Fibroblast of mammary gland (primary cell): Measurements from ENCODE around the gene RBM20.

Source experiments
- DNase-seq: peaks from one replicate; pipeline ENCODE4 v3.0.0-alpha.2; 2010; ENCODE audit warnings: low read depth
- H3K4me3 ChIP-seq: 2 replicates; pipeline ENCODE4 v1.5.1; 2011; ENCODE audit warnings: low read depth, mild to moderate bottlenecking, low read length, moderate library complexity; ENCODE audit not compliant: control insufficient read depth
- TF ChIP-seq, protein P1 (sequence below): conservative IDR thresholded peaks from 2 replicates; pipeline ENCODE4 v1.5.1; 2011; ENCODE audit warnings: low read depth, low read length, inconsistent platforms; ENCODE audit not compliant: control insufficient read depth, insufficient read depth

RBM20 gene

DNA sequence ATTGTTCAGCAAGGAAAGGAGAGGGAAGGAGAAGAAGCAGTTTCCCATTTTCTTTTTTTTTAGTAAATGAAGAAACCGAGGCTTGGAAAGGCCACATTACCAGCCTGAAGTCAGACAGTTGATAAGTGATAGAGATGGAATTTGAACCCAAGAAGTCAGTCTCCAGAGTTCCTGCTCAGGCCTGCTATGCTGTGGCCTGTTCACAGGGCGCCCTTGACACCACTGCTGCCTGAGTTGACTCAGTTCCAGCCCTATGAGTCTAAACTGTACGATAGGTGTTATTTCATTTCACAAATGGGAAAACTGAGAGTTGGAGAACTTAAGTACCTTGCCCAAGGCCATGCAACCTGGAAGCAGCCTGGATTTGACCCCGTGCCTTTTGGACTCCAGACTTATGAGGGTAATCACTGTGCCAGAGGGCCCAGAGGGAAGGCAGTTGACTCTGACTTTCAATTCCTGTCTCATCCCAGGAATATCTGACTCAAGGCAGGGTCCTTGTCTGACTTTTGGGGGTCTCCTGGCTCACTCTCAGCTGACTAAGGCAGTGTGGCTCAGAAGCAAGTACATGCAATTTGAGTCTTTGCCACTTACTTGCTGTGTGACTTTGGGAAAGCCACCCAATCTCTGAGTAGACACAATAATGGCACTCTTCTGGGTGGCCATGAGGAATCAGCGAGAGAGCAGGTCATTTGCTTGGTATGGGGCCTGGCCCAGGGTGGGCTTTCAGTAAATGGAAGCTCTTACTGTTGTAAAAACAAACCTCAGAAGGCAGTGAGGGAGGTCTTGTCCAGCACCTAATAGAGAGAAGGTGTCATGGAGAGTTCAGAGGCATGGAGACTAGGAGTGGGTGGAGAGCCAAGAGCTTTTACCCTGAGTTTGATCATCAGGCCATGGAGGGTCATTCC is 17.9 kb upstream of the RBM20 start:
- no peak for DNase-seq
- TF ChIP-seq, protein P1, sequence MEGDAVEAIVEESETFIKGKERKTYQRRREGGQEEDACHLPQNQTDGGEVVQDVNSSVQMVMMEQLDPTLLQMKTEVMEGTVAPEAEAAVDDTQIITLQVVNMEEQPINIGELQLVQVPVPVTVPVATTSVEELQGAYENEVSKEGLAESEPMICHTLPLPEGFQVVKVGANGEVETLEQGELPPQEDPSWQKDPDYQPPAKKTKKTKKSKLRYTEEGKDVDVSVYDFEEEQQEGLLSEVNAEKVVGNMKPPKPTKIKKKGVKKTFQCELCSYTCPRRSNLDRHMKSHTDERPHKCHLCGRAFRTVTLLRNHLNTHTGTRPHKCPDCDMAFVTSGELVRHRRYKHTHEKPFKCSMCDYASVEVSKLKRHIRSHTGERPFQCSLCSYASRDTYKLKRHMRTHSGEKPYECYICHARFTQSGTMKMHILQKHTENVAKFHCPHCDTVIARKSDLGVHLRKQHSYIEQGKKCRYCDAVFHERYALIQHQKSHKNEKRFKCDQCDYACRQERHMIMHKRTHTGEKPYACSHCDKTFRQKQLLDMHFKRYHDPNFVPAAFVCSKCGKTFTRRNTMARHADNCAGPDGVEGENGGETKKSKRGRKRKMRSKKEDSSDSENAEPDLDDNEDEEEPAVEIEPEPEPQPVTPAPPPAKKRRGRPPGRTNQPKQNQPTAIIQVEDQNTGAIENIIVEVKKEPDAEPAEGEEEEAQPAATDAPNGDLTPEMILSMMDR: no peak
- H3K4me3 ChIP-seq: no peak overlapping the region

DNA sequence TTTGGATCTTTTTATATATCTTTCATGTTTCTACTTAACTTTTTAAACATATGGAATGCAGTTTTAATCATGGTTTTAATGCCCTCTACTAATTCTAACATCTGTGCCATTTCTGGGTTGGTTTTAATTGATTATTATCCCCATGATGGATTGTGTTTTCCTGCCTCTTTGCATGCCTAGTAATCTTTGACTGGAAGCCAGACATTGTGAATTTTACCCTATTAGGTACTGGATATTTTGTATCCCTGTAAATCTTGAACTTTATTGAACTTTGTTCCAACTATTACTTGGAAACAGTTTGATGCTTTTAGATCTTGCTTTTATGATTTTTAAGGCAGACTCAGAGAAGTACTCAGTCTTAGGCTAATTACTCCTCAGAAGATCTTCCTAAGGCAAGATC is 16.0 kb upstream of the RBM20 start:
- no peak overlapping the region for H3K4me3 ChIP-seq
- DNase-seq: no peak
- TF ChIP-seq, protein P1: no peak

DNA sequence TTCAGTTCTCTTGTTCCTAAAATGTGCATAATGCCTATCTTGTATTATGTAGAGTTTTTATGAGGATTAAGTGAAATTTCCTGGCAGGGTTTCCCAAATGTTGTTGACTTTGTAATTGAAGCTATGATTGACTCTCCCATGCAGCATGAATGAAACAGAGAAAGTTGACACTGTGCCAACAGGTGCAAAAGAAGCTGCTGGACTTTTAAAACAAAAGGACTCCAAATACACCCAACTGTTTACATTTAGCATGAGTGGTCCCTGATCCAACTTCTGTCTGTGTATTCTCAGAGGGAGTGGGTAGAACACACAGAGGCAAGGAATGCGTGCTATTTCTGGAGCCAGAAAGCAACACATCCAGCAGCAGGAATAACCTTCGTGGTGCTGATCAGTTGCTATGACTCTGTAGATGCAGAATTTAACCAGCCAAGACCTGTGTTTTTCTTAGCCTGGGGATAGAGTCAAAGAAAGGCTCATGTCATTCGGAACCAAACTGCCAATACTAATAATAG is 14.4 kb upstream of the RBM20 start:
- DNase-seq: no peak
- no peak overlapping the region for H3K4me3 ChIP-seq
- TF ChIP-seq, protein P1: no peak

DNA sequence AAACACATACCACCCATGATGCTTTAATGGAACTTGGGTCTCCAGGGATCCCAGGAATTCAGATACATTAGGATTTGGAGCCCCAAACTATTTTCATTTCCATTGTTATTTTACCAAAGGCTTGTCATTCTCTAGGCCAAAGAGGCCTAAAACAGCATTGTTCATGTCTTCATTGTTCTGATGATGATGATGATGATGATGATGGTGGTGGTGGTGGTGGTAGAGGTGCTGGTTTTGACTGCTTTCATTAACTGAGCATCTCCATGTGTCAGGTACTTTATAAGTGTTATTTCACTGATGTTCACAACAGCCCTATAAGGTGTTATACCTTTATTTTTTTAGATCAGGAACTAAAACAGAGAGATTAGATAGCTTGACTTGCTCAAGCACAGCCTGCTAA is 12.2 kb upstream of the RBM20 start:
- no peak overlapping the region for H3K4me3 ChIP-seq
- TF ChIP-seq, protein P1: no peak
- DNase-seq: no peak

DNA sequence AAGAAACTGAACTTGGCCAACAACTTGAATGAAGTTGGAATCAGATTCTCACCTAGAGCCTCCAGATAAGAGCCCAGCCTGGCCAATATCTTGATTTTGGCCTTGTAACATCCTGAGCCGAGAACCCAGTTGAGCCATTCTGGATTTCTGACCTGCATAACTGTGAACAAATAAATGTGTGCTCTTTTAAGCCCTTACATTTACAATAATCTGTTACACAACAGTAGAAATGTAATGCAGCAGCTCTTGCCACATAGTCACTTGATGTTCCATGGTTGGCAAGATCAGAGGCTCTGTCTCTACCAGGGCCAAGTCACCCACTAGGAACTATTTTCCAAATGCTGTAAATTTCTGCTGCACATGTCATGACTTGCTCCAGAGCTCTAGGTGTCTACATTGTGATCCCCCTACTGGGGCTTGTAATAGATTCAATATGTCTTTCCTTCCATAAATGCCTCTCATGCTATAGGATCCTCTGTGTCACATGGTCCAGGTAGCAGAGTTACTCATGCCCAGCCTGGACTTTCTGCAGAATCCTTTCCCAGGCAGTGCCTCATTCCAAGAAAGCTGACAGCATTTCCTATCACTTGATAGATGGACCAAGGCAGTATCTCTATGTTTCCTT is 11.4 kb upstream of the RBM20 start:
- H3K4me3 ChIP-seq: no peak overlapping the region
- DNase-seq: no peak
- TF ChIP-seq, protein P1: no peak

DNA sequence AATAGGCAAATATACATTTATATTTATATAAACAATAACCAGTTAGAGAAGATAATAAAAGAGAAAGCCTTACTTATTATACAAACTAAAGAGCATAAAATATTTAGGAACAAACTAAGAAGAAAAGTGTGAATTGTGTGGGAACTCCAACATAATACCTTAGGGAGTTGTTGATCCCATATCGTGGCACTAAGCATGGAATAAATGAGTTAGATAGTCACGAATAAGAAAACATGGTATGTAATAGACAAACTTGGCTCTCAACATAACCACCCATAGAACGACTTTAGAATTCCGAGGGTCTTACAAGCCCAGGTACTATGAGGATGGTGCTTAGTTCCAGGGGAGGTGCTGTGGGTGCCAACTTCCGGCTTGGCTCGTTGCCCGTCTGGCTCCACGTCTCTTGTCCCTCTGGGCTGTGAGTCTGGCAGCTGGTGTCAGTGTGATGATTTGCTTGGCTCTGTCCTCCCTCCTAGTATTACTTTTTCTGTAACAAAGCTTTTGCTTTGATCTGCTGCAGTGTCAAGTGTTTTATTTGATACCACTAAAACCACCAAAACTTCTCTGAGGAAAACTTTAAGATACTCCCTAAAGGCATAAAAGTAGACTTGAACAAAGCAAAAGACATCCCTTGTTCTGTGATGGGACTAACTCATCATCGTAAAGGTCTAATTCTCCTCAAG is 9.5 kb upstream of the RBM20 start:
- TF ChIP-seq, protein P1: no peak

More for the DNA sequence above, 9.5 kb upstream of the RBM20 start:
- H3K4me3 ChIP-seq: no peak overlapping the region
- no peak for DNase-seq
